ENCODE measurements around the gene EGFL8.

Gene EGFL8

GRCh38 chr6:32163559-32164258 lies 686 bp upstream of the EGFL8 start:
- TF ChIP-seq, protein P1, sequence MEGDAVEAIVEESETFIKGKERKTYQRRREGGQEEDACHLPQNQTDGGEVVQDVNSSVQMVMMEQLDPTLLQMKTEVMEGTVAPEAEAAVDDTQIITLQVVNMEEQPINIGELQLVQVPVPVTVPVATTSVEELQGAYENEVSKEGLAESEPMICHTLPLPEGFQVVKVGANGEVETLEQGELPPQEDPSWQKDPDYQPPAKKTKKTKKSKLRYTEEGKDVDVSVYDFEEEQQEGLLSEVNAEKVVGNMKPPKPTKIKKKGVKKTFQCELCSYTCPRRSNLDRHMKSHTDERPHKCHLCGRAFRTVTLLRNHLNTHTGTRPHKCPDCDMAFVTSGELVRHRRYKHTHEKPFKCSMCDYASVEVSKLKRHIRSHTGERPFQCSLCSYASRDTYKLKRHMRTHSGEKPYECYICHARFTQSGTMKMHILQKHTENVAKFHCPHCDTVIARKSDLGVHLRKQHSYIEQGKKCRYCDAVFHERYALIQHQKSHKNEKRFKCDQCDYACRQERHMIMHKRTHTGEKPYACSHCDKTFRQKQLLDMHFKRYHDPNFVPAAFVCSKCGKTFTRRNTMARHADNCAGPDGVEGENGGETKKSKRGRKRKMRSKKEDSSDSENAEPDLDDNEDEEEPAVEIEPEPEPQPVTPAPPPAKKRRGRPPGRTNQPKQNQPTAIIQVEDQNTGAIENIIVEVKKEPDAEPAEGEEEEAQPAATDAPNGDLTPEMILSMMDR (IDR thresholded peaks at IDR 0.05; ENCODE audit: low read depth, low read length): no peak
- no peak for DNase-seq (ENCODE audit: extremely low read depth, low read depth)

GRCh38 chr6:32166411-32167061 lies 2.1 kb downstream of the EGFL8 start:
- DNase-seq (ENCODE audit: extremely low read depth, low read depth): no peak

DNA sequence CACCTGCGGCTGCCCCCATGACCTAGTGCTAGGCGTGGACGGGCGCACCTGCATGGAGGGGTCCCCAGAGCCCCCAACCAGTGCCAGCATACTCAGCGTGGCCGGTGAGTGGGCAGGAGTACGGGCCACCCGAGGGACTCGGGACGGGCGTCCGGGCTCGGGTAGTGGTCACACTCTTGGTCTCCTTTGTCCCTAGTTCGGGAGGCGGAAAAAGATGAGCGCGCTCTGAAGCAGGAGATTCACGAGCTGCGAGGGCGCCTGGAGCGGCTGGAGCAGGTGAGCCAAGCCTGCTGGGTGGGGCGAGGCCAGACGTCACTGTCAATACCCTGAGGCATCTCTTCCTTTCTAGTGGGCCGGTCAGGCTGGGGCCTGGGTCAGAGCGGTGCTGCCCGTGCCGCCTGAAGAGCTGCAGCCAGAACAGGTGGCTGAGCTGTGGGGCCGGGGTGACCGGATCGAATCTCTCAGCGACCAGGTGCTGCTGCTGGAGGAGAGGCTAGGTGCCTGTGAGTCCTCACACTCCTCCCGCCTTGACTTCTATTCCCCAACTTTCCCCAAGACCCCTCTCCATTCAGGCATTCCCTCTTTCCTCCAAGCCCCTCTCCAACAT lies 2.9 kb downstream of the EGFL8 start:
- TF ChIP-seq, protein P1 (IDR thresholded peaks at IDR 0.05; ENCODE audit: low read depth, low read length): no peak
- DNase-seq (ENCODE audit: extremely low read depth, low read depth): no peak

More at GRCh38 chr6:32166411-32167061, 2.1 kb downstream of the EGFL8 start:
- TF ChIP-seq, protein P1 (IDR thresholded peaks at IDR 0.05; ENCODE audit: low read depth, low read length): no peak; the same call in 1 of the 2 replicates

DNA sequence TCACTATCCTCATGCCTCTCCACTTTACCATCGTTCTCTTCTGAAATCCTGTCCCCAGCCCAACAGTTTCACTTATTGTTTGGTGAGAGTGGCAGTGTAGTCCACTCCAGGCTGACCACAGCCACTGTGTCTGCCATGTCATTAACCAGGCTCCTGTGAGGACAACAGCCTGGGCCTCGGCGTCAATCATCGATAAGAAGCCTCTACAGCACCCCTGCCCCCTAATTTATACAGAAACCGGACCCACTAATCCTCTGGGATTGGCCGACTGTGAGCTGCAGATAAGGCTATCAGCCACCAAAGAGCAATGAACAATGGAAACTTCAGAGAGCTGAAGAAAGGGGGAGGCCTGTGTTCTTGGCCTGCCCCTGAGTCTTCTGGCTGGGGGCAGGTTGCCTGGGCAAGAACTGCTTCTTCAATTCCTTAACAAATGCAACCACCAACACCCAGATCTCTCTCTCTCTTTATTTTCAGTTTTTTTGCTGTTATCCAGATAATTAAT lies 3.4 kb downstream of the EGFL8 start:
- TF ChIP-seq, protein P1 (IDR thresholded peaks at IDR 0.05; ENCODE audit: low read depth, low read length): no peak
- DNase-seq (ENCODE audit: extremely low read depth, low read depth): no peak

DNA sequence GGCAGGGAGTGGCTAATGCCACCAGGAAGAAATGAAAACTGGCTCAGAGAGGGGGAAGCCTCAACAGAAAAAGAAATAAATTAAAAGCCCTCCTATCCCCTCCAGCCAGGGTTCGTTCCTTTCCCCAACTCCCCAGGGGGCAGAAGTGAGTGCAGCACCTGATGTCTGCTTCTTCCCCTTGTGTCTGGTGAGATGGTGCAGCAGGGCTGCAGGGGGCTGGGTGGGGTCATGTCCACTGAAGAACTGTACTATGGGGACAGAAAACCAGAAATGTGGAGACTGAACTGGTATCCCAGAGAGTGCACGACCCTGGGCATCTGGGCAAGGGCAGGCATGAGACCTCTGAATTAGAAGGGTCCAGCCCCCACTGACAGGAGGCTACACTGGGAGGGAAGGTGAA lies 4.0 kb downstream of the EGFL8 start:
- no peak for DNase-seq (ENCODE audit: extremely low read depth, low read depth)
- TF ChIP-seq, protein P1 (IDR thresholded peaks at IDR 0.05; ENCODE audit: low read depth, low read length): no peak

- TF ChIP-seq, protein P1 (IDR thresholded peaks at IDR 0.05; ENCODE audit: low read depth, low read length): no peak
- DNase-seq (ENCODE audit: extremely low read depth, low read depth): no peak
These were observed 4.6 kb downstream of the EGFL8 start for GRCh38 chr6:32168807-32169591.
